GM18511 (cell line): ENCODE data around the gene RPE.

ENCODE experiments used
- ATAC-seq: cut with Tn5 transposase; IDR thresholded peaks from one replicate; pipeline ENCODE4 v1.9.1; 2021; ENCODE audit warnings: mild to moderate bottlenecking, moderate library complexity; ENCODE audit not compliant: unreplicated experiment

Gene RPE

GRCh38 chr2:210000464-210001324 lies 1.7 kb upstream of the RPE start:
- ATAC-seq: no peak

- no peak for ATAC-seq
These were observed 921 bp downstream of the RPE start for GRCh38 chr2:210003359-210003758.

DNA sequence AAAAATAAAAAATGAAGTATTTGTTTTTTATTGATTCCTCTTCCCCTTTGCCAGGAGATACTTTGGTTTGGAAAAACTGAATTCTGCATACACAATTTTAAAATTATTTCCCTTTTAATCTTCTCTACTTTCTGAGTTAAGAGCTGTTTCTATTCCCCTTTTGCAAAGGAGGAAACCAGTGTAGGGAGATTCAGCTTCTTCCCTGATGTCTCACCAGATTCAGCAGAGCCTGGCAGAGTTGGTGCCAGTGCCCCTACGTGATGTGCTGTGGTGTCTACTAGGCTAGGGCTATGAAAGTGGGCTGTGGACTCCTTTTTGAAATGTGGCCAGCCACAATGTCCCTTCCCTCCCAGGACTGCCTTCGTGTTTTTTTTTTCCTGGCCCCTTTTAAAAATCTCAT lies 2.4 kb downstream of the RPE start:
- ATAC-seq: no peak

DNA sequence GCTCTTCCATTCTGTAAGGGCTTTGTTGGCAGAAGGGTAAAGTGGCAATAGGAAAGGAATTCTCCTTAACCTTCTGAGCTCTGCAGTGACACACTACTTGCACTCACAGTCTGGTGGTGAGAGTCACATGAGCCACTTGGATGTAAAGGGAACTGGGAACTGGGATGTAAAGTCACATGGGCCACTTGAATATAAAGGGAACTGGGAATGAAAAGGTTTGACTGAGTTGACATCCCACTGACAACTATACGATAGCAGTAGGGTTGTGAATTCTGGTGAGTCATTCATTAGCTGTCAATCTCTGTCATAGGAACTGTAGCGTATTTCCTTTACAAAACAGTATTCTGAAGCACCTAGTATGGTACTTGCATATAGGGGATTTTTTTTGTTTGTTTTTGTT lies 5.5 kb downstream of the RPE start:
- ATAC-seq: no peak

GRCh38 chr2:210009126-210009525 lies 6.7 kb downstream of the RPE start:
- peak; percentile 40 for ATAC-seq

GRCh38 chr2:210009896-210010295 lies 7.5 kb downstream of the RPE start:
- no peak for ATAC-seq

- no peak for ATAC-seq
These were observed 17.7 kb downstream of the RPE start for GRCh38 chr2:210020138-210020537.

- no peak for ATAC-seq
These were observed 20.4 kb downstream of the RPE start for GRCh38 chr2:210022824-210023223.

DNA sequence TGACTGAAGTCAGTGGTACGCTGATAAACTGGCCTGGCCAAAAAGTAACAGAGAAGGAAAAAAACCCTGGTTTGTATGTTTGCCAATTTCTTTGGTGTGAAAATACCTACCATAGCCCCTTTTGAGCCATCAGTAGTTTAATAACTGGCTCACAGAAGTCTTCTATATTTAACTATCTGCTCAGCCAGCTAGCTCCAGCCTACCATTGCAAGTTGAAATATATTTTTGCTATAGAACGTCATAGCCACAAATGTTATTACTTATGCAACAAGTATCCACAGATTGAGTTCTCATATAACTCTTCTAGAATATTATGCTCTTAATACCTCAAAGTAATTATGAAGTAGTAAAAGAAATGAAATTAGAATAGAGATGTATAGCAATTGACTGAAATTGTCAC lies 25.2 kb downstream of the RPE start:
- no peak for ATAC-seq

- no peak for ATAC-seq
These were observed 25.7 kb downstream of the RPE start for GRCh38 chr2:210028178-210028577.

- no peak for ATAC-seq
These were observed 31.7 kb downstream of the RPE start for GRCh38 chr2:210034087-210034683.

- ATAC-seq: no peak
These were observed 33.2 kb downstream of the RPE start for GRCh38 chr2:210035679-210036078.

- no peak for ATAC-seq
These were observed 35.6 kb downstream of the RPE start for GRCh38 chr2:210038078-210038477.

GRCh38 chr2:210046851-210047500 lies 44.5 kb downstream of the RPE start:
- ATAC-seq: no peak

DNA sequence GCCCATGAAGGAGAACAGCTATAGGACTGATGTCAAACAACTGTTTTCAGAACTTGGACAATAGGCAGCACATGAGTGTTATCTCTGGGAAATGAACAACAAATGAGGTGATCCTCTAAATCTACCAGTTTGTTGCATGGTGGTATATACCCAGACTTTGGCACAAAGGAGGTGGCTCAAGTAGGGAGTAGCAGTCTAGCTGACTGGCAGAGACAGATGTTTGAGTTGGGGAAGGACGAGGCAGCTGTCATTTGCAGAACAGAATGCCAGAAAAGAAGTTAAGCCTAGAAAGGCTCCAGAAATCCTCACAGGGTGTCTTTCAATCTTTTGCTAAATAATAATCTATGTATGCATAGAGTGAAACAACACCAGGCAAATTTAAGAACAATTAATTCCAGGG lies 47.4 kb downstream of the RPE start:
- ATAC-seq: no peak

- no peak for ATAC-seq
These were observed 48.4 kb downstream of the RPE start for GRCh38 chr2:210050885-210051284.

DNA sequence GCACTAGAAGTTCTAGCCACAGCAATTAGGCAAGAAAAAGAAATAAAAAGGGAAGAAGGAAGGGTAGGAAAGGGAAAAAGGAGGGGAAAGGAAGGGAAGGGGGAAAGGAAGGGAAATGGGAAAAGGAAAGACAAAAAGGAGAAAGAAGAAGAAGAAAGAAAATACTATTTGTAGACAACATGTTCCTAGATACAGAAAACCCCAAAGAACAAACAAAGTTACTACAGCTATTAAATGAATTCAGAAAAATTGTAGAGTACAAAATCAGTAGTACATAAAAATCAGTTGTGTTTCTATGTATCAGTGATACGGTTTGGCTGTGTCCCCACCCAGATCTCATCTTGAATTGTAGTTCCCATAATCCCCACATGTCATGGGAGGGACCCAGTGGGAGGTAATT lies 52.3 kb downstream of the RPE start:
- ATAC-seq: no peak

- ATAC-seq: no peak
These were observed 53.4 kb downstream of the RPE start for GRCh38 chr2:210055825-210056224.

DNA sequence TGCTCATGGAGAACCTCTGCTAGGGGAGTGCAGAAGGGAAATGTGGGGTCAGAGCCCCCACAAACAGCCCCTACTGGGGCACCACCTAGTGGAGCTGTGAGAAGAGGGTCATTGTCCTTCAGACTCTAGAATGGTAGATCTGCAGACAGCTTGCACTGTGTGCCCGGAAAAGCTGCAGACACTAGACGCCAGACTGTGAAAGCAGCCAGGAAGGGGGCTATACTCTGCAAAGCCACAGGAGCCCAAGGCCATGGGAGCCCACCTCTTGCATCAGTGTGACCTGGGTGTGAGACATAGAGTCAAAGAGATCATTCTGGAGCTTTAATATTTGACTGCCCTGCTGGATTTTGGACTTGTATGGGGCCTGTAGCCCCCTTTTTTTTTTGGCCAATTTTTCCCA lies 60.9 kb downstream of the RPE start:
- no peak for ATAC-seq
